PFSK-1 (cell line): ENCODE results near the gene CHMP6.

Experiments used
- FOXP2 ChIP-seq: optimal IDR thresholded peaks from 2 replicates; pipeline ENCODE3; 2011; ENCODE audit warnings: borderline replicate concordance, control low read depth, inconsistent platforms; ENCODE audit not compliant: insufficient read depth; ENCODE audit errors: extremely low read length, extremely low read depth
- POLR2AphosphoS5 ChIP-seq: IDR thresholded peaks from 2 replicates; pipeline ENCODE4 v1.6.1; 2012; ENCODE audit warnings: low read depth, mild to moderate bottlenecking, control low read depth, low read length, moderate library complexity
- SIN3A ChIP-seq: IDR thresholded peaks from 2 replicates; pipeline ENCODE4 v1.6.1; 2012; ENCODE audit warnings: mild to moderate bottlenecking, low read length, moderate library complexity, borderline replicate concordance; ENCODE audit not compliant: insufficient read depth

- TF ChIP-seq SIN3A: no peak
- TF ChIP-seq FOXP2: no peak
- TF ChIP-seq POLR2AphosphoS5: no peak
Observed at GRCh38 chr17:80951121-80952090, 40.2 kb upstream of the CHMP6 start.
